Lung microvascular endothelial cell (primary cell): Measurements from ENCODE around the gene PTGR3. TPM values are rescaled to one million over a fixed set of nuclear protein-coding genes. Genes with fewer than 3 reads are reported as not detected.
A peak's percentile ranks its signal among the peaks of the same experiment; 100 is the strongest.

ENCODE experiments used
- DNase-seq, 2 donors: peaks; one replicate each; pipeline versions ENCODE4 v3.0.0 to v3.0.0-alpha.2; 2010; ENCODE audit warnings: low read depth in 2 of 2
- total RNA-seq: library from RNA; depleted of rRNA; stranded (reverse); fragments of >200 nt; gene quantifications from 2 replicates; pipeline ENCODE4 v1.2.1, GENCODE V29; 2014

Gene PTGR3
- total RNA-seq = 5.9 and 10.3 TPM in 2 replicates

GRCh38 chr18:75209129-75209950, at the start of gene PTGR3:
TSS of gene PTGR3 (minus strand) at chr18:75209139. CDS start at chr18:75209058, 81 bp downstream.
- DNase-seq = peak; percentile 70 to 90

- DNase-seq = peak in 1 of 2 donors; percentile 43
Observed at GRCh38 chr18:75257605-75258004, 48.7 kb upstream of the PTGR3 start.

GRCh38 chr18:75256376-75256775, 47.4 kb upstream of the PTGR3 start:
- DNase-seq = no peak

GRCh38 chr18:75255094-75255493, 46.2 kb upstream of the PTGR3 start:
- no peak for DNase-seq

GRCh38 chr18:75253784-75254183, 44.8 kb upstream of the PTGR3 start:
- DNase-seq = peak; percentile 35 to 73

- no peak for DNase-seq
Observed at GRCh38 chr18:75253043-75253442, 44.1 kb upstream of the PTGR3 start.

GRCh38 chr18:75252136-75252535, 43.2 kb upstream of the PTGR3 start:
- DNase-seq = peak; percentile 32 to 63

GRCh38 chr18:75251466-75251865, 42.5 kb upstream of the PTGR3 start:
- DNase-seq = peak in 1 of 2 donors; percentile 88

- DNase-seq = no peak
Observed at GRCh38 chr18:75250471-75250821, 41.5 kb upstream of the PTGR3 start.

GRCh38 chr18:75249672-75250470, 40.9 kb upstream of the PTGR3 start:
- no peak for DNase-seq

- no peak for DNase-seq
Observed at GRCh38 chr18:75249175-75249518, 40.2 kb upstream of the PTGR3 start.

- no peak for DNase-seq
Observed at GRCh38 chr18:75248426-75249174, 39.7 kb upstream of the PTGR3 start.

GRCh38 chr18:75247611-75248421, 38.9 kb upstream of the PTGR3 start:
- peak; percentile 66 to 72 for DNase-seq

GRCh38 chr18:75246721-75247610, 38.0 kb upstream of the PTGR3 start:
- peak; percentile 12 to 37 for DNase-seq

- DNase-seq = peak in 1 of 2 donors; percentile 64
Observed at GRCh38 chr18:75244351-75245313, 35.7 kb upstream of the PTGR3 start.

- DNase-seq = no peak
Observed at GRCh38 chr18:75241705-75242104, 32.8 kb upstream of the PTGR3 start.

GRCh38 chr18:75240433-75240832, 31.5 kb upstream of the PTGR3 start:
- no peak for DNase-seq

GRCh38 chr18:75238786-75239185, 29.8 kb upstream of the PTGR3 start:
- peak; percentile 82 to 84 for DNase-seq

GRCh38 chr18:75238100-75238499, 29.2 kb upstream of the PTGR3 start:
- no peak for DNase-seq
